Keratinocyte (primary cell): ENCODE results near the gene DBF4.

Experiments used
- EZH2 ChIP-seq: IDR thresholded peaks from one replicate; pipeline ENCODE4 v1.6.1; 2012; ENCODE audit warnings: inconsistent platforms, mild to moderate bottlenecking, low read length, moderate library complexity
- TF ChIP-seq, protein P1 (sequence below), 3 experiments: IDR thresholded peaks in 1 of 3; conservative IDR thresholded peaks in 1 of 3; optimal IDR thresholded peaks in 1 of 3; 2 replicates in 2 of 3; 3 replicates in 1 of 3; pipeline versions ENCODE3 to v1.5.1; 2011; ENCODE audit warnings: low read length in 3 of 3, mild to moderate bottlenecking in 3 of 3, moderate library complexity in 2 of 3, control low read depth in 1 of 3, inconsistent platforms in 1 of 3; ENCODE audit not compliant: insufficient read depth in 2 of 3; ENCODE audit errors: extremely low read depth in 1 of 3

DNA sequence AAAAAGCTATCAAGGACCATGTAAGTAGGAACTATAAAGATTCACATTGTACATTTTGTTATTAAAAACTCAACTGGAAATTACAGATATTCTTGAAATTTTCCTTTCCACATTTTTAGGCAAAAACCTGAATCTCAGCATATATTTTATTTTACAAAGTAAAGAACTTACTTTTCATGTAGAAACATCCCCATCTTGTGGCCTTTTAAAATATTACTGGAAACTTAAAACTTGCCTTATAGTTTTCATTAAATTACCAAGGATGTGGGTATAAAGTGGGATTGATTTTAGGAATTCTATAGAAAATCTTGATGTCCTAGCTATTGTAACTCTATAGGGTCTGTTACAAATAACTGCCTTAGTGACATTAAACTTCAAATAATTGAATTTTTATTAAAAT is 10.6 kb downstream of the DBF4 start:
- TF ChIP-seq, protein P1, sequence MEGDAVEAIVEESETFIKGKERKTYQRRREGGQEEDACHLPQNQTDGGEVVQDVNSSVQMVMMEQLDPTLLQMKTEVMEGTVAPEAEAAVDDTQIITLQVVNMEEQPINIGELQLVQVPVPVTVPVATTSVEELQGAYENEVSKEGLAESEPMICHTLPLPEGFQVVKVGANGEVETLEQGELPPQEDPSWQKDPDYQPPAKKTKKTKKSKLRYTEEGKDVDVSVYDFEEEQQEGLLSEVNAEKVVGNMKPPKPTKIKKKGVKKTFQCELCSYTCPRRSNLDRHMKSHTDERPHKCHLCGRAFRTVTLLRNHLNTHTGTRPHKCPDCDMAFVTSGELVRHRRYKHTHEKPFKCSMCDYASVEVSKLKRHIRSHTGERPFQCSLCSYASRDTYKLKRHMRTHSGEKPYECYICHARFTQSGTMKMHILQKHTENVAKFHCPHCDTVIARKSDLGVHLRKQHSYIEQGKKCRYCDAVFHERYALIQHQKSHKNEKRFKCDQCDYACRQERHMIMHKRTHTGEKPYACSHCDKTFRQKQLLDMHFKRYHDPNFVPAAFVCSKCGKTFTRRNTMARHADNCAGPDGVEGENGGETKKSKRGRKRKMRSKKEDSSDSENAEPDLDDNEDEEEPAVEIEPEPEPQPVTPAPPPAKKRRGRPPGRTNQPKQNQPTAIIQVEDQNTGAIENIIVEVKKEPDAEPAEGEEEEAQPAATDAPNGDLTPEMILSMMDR (optimal IDR thresholded peaks at IDR 0.05 in 1 of 3, IDR thresholded peaks at IDR 0.05 in 1 of 3, conservative IDR thresholded peaks at IDR 0.05 in 1 of 3; ENCODE audit: extremely low read depth in 1 of 3, insufficient read depth in 2 of 3, low read length in 3 of 3): no peak
- no peak for TF ChIP-seq EZH2
